ENCODE results near the gene CELA3B.
A peak's percentile ranks its signal among the peaks of the same experiment; 100 is the strongest.
"Not testable (repeated sequence)": the region's sequence is repeated elsewhere in the genome, so short reads cannot be mapped to it uniquely, and the experiment has no call there.

The CELA3B gene, protein sequence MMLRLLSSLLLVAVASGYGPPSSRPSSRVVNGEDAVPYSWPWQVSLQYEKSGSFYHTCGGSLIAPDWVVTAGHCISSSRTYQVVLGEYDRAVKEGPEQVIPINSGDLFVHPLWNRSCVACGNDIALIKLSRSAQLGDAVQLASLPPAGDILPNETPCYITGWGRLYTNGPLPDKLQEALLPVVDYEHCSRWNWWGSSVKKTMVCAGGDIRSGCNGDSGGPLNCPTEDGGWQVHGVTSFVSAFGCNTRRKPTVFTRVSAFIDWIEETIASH

GRCh38 chr1:21976703-21977239 is at the start of gene CELA3B:
Gene CELA3B (plus strand): TSS chr1:21977022. CDS start chr1:21977040, 18 bp downstream.
- not testable (repeated sequence) for DNase-seq

DNA sequence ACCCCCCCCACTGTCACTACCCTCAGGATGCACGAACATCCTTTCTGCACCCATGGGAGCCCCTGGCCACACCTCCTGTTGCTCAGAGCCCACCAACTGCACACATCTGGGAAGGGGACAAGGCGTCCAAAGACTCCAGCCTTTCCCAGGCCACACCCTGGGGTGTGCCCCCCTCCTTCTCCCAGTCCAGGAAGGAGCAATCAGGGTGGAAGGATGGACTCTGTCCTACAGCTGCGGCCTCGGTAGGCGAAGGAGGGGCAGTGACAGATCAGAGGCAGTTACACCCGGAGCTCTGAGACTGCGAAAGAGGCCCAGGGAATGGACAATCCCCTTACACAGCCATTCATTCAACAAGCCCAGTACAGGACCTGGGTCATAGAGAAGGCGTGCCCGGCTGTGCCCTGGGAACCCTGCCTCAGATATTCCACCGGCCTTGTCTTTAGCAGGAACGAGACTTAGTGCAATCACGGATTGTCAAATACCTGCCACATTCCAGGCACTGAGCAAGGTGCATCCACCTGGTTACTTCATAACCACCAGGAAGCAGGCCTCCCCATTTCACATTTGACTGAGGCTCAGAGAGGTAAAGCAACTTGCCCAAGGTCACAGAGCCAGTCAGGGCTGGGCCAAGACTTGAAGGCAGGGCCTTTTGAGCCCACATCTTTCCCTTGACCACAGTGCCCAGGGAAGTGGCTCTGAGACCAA is 49.1 kb upstream of the CELA3B start:
- DNase-seq, result no peak

DNA sequence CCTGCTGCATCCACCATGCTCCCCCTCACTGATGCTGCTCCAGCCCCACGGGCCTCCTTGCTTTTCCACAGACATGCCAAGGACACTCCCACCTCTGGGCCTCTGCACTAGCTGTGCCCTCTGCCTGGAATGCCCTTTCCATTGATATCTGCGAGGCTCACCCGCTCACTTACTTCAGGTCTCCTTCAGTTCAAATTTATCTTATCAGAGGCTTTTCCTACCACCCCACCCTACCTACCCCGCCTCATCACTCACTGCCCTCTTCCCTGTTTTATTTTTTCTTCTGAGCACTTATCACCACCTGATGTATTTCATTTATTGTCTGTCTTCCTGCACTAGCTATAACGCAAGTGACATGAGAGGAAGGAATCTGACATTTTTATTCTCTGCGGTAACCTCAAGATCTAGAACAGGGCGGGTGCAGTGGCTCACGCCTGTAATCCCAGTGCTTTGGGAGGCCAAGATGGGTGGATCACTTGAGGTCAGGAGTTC is 46.7 kb upstream of the CELA3B start:
- no peak for DNase-seq

GRCh38 chr1:21930629-21931170 is 46.1 kb upstream of the CELA3B start:
- DNase-seq, result no peak

GRCh38 chr1:21931171-21932093 is 45.4 kb upstream of the CELA3B start:
- no peak for DNase-seq

GRCh38 chr1:21932127-21932526 is 44.7 kb upstream of the CELA3B start:
- no peak for DNase-seq

DNA sequence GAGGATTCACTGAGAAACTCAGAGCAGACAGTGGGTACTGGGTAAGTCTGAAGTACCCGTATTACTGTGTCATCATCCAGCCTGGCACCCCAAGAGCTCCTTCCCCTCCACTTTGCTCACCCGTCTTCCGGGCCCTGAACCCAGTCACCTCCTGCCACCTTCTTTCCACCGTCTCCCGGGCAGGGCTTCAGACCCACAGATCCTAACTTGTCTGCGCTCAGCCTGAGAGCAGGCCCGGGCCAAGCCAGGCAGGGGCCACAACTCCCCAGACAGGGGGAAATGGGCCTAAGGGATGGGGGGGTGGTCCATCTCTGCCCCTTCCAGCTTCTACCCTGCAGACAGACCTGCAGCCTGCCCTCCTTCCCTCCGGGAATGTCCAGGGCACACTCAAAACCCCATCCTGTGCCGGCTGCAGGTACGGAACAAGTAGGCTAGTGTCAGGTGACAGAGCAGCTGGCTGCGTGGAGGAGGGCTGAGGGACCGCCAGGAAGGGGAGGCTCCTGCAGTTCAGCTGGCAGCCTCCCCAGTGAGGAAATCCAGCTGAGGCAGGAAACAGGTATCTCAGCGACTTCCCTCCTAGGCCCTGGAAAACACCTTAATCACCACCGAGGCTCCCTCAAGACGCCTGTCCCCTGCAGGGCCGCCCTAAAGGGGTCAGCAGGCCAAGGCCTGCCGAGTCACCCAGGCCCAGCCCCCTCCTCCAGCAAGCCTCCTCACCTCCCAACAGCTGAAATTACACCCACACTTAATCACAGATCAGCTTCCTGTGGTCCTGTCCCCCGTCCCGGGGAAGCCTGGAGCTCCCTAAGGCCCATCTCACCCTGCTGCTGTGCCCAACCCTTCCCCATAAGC is 43.2 kb upstream of the CELA3B start:
- DNase-seq, result no peak

GRCh38 chr1:21935393-21935804 is 41.4 kb upstream of the CELA3B start:
- no peak for DNase-seq

DNA sequence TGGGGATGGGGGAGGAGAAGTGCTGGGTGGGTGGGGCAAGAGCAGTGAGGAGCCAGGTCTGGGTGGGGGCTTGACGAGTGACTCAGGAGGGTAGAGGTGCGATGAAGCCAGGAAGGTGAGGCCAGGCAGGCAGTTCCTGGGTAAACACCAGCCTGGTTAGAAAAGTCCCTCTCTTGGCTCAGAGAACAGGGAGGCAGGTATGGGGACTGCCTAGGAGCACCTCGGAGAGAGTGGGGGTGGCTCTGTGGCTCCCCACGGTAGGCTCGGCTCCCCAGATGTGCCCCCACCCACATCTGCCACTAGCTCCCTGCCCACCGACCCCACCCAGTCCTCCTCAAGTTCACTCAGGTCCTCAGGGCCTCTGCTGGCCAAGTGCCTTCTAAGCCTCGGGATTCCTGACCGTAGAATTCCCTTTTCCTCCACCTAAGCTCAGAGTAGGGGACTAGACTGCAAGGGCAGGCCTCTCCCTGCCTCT is 40.9 kb upstream of the CELA3B start:
- no peak for DNase-seq

DNA sequence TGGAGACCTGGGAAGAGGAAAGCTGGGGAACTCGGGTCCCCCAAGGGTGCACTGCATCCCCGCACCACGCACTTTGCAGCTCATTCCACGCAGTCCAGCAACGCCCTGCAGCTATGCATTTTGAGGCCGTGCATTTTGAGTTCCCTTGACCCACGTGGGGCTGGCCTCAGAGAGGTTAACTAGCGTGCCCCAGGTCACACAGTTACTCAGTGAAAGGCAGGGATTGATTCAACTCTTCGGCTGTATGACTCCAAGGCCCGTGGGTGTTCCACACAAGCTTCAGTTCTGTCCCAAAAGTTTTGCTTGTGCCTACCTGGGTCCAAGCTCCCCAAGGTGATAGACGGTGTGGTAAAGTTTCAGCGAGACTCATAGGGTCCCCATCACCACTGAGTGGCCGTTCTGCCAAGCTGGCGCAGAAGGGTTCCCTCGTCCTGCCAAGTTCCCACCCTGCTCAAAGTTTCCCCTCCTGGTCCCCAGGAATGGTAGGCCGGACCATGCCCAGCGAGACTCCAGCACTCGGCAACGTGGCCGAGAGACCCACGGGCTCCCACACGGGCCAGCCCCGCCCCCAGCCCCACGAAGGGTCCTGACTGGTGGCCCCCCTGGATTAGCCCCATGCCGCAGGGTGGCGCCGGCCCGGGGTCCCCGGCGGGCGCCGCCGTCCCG is 40.3 kb upstream of the CELA3B start:
- peak; percentile 58 for DNase-seq

- no peak for DNase-seq
Observed at GRCh38 chr1:21937034-21937371, 39.8 kb upstream of the CELA3B start, which contains the start of gene HSPG2. Gene HSPG2 (minus strand): TSS chr1:21937310. CDS start chr1:21937217, 93 bp downstream.

GRCh38 chr1:21937372-21938121 is 39.3 kb upstream of the CELA3B start:
- peak; percentile 93 for DNase-seq

DNA sequence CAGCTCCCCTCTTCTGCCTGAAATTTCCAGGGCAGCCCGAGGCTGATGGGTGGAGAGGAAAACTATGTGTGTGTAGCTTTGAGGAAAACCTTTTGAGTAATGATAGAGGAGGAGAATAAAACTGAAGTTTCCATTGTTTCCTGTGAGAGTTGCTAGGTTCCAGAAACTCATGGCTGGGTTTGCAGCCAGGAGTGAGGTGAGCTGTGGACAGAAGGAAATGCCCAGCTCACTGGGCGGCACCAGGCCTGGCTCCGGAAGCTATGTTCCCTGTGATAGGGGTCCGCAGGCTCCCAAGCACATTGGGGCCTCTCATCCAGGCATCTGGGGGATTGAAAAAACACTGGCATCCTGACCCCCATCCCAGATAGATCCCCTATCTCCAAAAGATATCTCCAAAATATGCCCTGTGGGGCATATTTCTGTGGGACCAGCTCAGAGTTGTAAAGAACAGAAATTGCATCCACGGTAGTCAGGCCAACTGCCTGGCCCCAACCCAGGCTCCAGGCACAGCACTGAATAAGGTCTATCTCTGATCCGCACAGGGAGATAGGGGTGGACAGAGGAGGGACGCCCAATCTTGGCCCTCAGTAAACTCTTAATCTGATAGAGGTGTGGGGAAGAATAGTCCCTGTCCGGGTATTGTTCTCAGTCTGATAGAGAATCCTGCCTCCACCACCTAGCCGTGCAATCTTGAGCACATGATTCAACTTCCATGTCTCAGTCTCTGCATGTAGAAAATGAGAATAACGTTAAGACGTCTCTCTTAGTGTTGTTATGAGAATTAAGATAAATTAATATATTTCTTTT is 37.9 kb upstream of the CELA3B start:
- DNase-seq, result no peak

DNA sequence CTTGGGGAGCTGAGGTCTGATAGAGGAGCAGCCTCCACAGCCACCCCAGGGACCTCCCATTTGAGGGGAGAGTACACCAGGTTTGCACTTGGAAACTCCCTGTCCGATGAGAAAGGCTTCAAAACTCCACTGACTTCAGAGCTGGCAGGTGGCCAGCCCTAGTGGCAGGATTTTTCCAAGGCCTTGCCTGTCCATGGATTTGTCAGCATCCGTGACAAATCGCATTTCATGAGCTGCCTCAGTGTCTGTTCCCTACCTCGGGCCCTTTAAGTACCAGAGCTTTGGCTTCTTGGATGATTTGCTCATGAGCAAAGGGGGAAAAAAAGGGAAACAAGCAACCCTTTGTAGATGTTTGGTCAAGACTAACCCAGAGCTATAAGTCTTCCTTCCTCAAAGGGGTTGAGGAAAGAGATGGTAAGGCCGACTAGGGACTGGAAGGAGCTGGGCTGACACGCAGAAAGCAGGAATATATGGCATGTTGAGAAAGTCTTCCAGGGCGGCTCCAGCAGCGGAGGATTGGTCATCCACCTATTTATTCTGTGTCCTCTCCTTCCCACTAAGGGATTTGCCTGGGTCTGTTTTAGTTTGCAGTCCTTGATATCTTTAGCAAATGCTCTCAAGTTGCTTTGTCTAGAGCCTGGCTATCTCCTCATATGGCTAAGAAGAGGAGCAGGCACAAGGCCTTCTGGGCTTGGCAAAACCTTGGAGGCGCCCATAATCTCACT is 37.0 kb upstream of the CELA3B start:
- DNase-seq, result peak; percentile 88

GRCh38 chr1:21940492-21940891 is 36.3 kb upstream of the CELA3B start:
- DNase-seq, result no peak

GRCh38 chr1:21941370-21941769 is 35.5 kb upstream of the CELA3B start:
- DNase-seq, result no peak

- no peak for DNase-seq
Observed at GRCh38 chr1:21942464-21942863, 34.4 kb upstream of the CELA3B start.

- not testable (repeated sequence) for DNase-seq
Observed at GRCh38 chr1:21942959-21943640, 33.7 kb upstream of the CELA3B start.

Data from eye (tissue), 1 donor.